Measurements from ENCODE around the gene ASIC2. TPM values are rescaled to one million over a fixed set of nuclear protein-coding genes. Genes with fewer than 3 reads are reported as not detected.
"Not testable (repeated sequence)": the region's sequence is repeated elsewhere in the genome, so short reads cannot be mapped to it uniquely, and the experiment has no call there.

ASIC2 gene
- total and polyA plus RNA-seq, 9 donors = under 0.01 to 0.71 (median 0.16) TPM

DNA sequence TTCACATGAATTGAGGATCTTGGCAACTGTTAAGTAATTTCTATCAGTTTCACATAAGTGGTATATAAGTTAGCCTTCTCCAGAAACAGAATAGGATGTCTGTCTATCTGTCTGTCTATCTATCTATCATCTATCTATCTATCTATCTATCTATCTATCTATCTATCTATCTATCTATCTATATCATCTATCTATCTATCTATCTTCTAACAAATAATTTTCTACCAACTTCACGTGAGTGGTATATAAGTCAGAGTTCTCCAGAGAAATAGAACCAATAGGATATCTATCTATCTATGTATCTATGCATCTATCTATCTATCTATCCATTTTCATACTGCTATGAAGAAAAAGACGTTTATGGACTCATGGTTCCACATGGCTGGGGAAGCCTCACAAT lies 312.9 kb downstream of the ASIC2 start:
- WGBS (ENCODE audit: insufficient coverage) = no CpG with 5 or more reads among the region's 2 CpGs
- H3K36me3 ChIP-seq (ENCODE audit: control insufficient read depth, insufficient read depth, low read length) = no peaks in the 10 kb centered on the region
- H3K27ac ChIP-seq (ENCODE audit: low read length) = no peak overlapping the region
- H3K4me3 ChIP-seq (ENCODE audit: low read length) = no peak overlapping the region
- H3K9me3 ChIP-seq (replicated peaks; ENCODE audit: control insufficient read depth, low read depth, low read length) = peaks cover 2% of the 10 kb centered on the region
- H3K4me1 ChIP-seq (ENCODE audit: control insufficient read depth, insufficient read depth, low read length) = no peaks in the 10 kb centered on the region
- H3K27me3 ChIP-seq (ENCODE audit: control insufficient read depth, insufficient read depth, low read length) = no peaks in the 10 kb centered on the region
- DNase-seq = no peak

- peaks cover 2% of the 10 kb centered on the region for H3K9me3 ChIP-seq (replicated peaks; ENCODE audit: control insufficient read depth, low read depth, low read length)
- H3K4me1 ChIP-seq (ENCODE audit: control insufficient read depth, insufficient read depth, low read length) = no peaks in the 10 kb centered on the region
- DNase-seq = no peak
- no peaks in the 10 kb centered on the region for H3K36me3 ChIP-seq (ENCODE audit: control insufficient read depth, insufficient read depth, low read length)
- no peak overlapping the region for H3K4me3 ChIP-seq (ENCODE audit: low read length)
- no peaks in the 10 kb centered on the region for H3K27me3 ChIP-seq (ENCODE audit: control insufficient read depth, insufficient read depth, low read length)
- WGBS (ENCODE audit: insufficient coverage) = 50% methylated on average over 1 of the region's 1 CpG
- H3K27ac ChIP-seq (ENCODE audit: low read length) = no peak overlapping the region
Measured at GRCh38 chr17:32976605-32977004, 316.5 kb downstream of the ASIC2 start.

DNA sequence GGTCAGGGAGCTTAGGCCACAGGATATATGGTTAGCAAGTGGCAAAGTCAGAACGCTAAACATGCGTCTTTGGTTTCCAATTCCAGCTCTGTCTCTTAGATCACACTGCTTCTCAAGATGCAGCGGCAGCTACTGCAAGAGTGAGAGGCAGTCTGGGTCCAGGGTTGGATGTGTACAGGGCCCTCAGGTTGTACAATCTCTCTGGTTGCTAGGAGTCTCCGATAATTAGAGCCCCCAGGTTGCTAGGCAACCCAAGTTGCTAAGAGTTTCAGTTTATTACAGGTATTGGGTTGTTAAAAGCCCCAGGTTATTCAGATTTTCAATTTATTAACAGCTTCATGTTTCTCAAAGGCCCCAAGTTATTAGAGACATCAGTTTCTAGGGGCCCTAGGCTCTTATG lies 317.0 kb downstream of the ASIC2 start:
- Histone ChIP-seq H3K27ac (ENCODE audit: low read length) (no peak overlapping the region), H3K4me3 (ENCODE audit: low read length) (no peak overlapping the region), H3K36me3 (ENCODE audit: control insufficient read depth, insufficient read depth, low read length) (no peaks in the 10 kb centered on the region), H3K4me1 (ENCODE audit: control insufficient read depth, insufficient read depth, low read length) (no peaks in the 10 kb centered on the region), H3K27me3 (ENCODE audit: control insufficient read depth, insufficient read depth, low read length) (no peaks in the 10 kb centered on the region), H3K9me3 (replicated peaks; ENCODE audit: control insufficient read depth, low read depth, low read length) (no peaks in the 10 kb centered on the region)
- no CpG with 5 or more reads among the region's 4 CpGs for WGBS (ENCODE audit: insufficient coverage)
- no peak for DNase-seq

DNA sequence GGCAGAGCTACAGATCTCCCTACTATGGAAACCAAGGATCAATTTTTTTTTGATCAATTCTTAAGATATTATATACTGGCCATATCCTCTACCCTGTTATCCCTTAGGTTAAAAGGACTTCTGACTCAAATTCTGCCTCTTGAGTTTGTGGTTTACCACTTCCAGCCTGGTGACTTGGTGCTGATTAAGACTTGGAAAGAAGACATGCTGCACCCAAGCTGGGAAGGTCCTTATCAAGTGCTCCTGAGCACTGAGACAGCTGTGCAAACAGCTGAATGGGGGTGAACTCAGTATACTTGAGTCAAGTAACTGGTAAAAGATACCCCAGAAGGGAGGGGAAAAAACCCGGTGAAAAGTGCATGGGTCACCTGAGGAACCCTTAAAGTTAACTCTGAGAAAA lies 321.9 kb downstream of the ASIC2 start:
- 75% methylated on average over 1 of the region's 1 CpG for WGBS (ENCODE audit: insufficient coverage)
- H3K4me1 ChIP-seq (ENCODE audit: control insufficient read depth, insufficient read depth, low read length) = no peaks in the 10 kb centered on the region
- H3K27me3 ChIP-seq (ENCODE audit: control insufficient read depth, insufficient read depth, low read length) = no peaks in the 10 kb centered on the region
- DNase-seq = no peak
- H3K27ac ChIP-seq (ENCODE audit: low read length) = no peak overlapping the region
- H3K36me3 ChIP-seq (ENCODE audit: control insufficient read depth, insufficient read depth, low read length) = no peaks in the 10 kb centered on the region
- no peaks in the 10 kb centered on the region for H3K9me3 ChIP-seq (replicated peaks; ENCODE audit: control insufficient read depth, low read depth, low read length)
- H3K4me3 ChIP-seq (ENCODE audit: low read length) = no peak overlapping the region

DNA sequence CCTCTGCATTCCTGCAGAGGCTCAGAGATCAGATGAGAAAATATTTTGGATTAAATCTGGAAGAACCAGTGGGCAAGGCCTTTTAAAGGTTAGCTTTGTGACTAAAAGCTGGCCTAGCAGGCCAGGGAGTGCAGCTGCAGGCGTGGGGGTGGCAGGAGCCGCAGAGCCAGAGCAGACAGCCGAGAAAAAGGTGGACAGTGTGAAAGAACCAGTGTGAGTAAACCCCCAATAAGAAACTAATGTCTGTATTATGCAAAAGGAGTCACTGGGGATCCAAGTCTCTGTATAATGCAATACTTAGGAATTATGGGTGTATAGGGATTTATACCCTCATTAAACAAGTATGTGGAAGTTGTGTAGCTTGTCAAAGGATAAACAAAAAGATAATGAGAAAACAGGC lies 322.8 kb downstream of the ASIC2 start:
- Histone ChIP-seq H3K36me3 (ENCODE audit: control insufficient read depth, insufficient read depth, low read length) (no peaks in the 10 kb centered on the region), H3K9me3 (replicated peaks; ENCODE audit: control insufficient read depth, low read depth, low read length) (no peaks in the 10 kb centered on the region), H3K27me3 (ENCODE audit: control insufficient read depth, insufficient read depth, low read length) (no peaks in the 10 kb centered on the region), H3K4me1 (ENCODE audit: control insufficient read depth, insufficient read depth, low read length) (no peaks in the 10 kb centered on the region), H3K4me3 (ENCODE audit: low read length) (no peak overlapping the region), H3K27ac (ENCODE audit: low read length) (no peak overlapping the region)
- no peak for DNase-seq
- 35% methylated on average over 2 of the region's 3 CpGs for WGBS (ENCODE audit: insufficient coverage)

DNA sequence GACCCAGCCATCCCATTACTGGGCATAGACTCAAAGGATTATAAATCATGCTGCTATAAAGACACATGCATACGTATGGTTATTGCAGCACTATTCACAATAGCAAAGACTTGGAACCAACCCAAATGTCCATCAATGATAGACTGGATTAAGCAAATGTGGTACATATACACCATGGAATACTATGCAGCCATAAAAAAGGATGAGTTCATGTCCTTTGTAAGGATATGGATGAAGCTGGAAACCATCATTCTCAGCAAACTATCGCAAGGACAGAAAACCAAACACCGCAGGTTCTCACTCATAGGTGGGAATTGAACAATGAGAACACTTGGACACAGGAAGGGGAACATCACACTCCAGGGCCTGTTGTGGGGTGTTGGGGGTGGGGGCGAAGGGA lies 323.9 kb downstream of the ASIC2 start:
- not testable (repeated sequence) for H3K4me1 ChIP-seq (ENCODE audit: control insufficient read depth, insufficient read depth, low read length); H3K9me3 ChIP-seq (replicated peaks; ENCODE audit: control insufficient read depth, low read depth, low read length); H3K27me3 ChIP-seq (ENCODE audit: control insufficient read depth, insufficient read depth, low read length); H3K36me3 ChIP-seq (ENCODE audit: control insufficient read depth, insufficient read depth, low read length); DNase-seq; H3K27ac ChIP-seq (ENCODE audit: low read length); H3K4me3 ChIP-seq (ENCODE audit: low read length)
- 100% methylated on average over 1 of the region's 4 CpGs for WGBS (ENCODE audit: insufficient coverage)

GRCh38 chr17:32964541-32964940 lies 328.6 kb downstream of the ASIC2 start:
- WGBS (ENCODE audit: insufficient coverage) = 86% methylated on average over 11 of the region's 11 CpGs

More at GRCh38 chr17:32964541-32964940, 328.6 kb downstream of the ASIC2 start:
- no peaks in the 10 kb centered on the region for H3K36me3 ChIP-seq (ENCODE audit: control insufficient read depth, insufficient read depth, low read length)
- H3K9me3 ChIP-seq (replicated peaks; ENCODE audit: control insufficient read depth, low read depth, low read length) = no peaks in the 10 kb centered on the region
- no peak for DNase-seq
- peaks cover 2% of the 10 kb centered on the region for H3K27me3 ChIP-seq (ENCODE audit: control insufficient read depth, insufficient read depth, low read length)
- no peak overlapping the region for H3K27ac ChIP-seq (ENCODE audit: low read length)
- no peak overlapping the region for H3K4me3 ChIP-seq (ENCODE audit: low read length)
- no peaks in the 10 kb centered on the region for H3K4me1 ChIP-seq (ENCODE audit: control insufficient read depth, insufficient read depth, low read length)

Measured in muscle of leg (tissue), 11 donors.